ENCODE results near the gene USP34.

DNA sequence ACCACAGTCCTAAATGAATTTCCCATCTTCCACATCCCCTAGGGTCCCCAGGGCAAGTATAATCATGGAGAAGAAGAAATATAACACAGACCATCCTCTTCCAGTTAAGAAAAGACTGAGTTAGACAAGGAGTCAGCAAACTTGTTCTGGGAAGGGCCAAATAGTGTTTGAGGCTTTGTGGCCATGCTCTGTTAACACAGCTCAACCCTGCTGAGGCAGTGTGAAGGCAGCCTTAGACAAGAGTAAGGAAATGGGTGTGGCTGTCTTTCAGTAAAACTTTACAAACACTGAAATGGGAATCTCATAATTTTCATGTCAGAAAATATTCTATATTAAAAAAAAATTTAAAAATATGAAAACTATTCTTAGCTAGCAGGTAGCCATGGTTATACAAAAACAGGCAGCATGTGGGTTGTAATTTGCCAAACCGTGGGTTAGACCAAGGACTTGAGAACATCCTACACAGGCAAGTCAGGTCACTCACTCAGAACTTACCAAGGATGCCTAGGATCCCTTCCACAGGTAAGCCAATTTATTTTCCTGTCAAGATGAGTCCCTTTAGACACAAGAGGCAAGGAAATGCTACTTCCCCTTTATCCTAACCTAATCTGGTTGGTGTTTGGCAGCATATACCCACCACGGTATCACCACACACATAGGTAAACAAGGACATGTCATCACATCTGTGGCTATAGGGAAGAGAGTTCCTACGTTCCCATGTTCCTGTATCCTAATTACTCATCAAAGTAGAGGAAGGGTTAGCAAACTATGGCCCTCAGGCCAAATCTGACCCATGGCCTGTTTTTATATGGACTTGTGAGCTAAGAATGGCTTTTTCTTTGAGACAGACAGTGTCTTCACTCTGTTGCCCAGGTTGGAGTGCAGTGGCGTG is 277.0 kb downstream of the USP34 start:
- TF ChIP-seq, protein P1, sequence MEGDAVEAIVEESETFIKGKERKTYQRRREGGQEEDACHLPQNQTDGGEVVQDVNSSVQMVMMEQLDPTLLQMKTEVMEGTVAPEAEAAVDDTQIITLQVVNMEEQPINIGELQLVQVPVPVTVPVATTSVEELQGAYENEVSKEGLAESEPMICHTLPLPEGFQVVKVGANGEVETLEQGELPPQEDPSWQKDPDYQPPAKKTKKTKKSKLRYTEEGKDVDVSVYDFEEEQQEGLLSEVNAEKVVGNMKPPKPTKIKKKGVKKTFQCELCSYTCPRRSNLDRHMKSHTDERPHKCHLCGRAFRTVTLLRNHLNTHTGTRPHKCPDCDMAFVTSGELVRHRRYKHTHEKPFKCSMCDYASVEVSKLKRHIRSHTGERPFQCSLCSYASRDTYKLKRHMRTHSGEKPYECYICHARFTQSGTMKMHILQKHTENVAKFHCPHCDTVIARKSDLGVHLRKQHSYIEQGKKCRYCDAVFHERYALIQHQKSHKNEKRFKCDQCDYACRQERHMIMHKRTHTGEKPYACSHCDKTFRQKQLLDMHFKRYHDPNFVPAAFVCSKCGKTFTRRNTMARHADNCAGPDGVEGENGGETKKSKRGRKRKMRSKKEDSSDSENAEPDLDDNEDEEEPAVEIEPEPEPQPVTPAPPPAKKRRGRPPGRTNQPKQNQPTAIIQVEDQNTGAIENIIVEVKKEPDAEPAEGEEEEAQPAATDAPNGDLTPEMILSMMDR (IDR thresholded peaks at IDR 0.05; ENCODE audit: low read length) = no peak
- no peak for TF ChIP-seq EZH2phosphoT487 (IDR thresholded peaks at IDR 0.05; ENCODE audit: low read length)

All from MM.1S (cell line).